ENCODE measurements around the gene TRIM13. TPM values are rescaled to one million over a fixed set of nuclear protein-coding genes. Genes with fewer than 3 reads are reported as not detected.
"Not testable (repeated sequence)": the region's sequence is repeated elsewhere in the genome, so short reads cannot be mapped to it uniquely, and the experiment has no call there.

Gene TRIM13
- total RNA-seq, 1 experiment from 2014 or later = 13.7 TPM

DNA sequence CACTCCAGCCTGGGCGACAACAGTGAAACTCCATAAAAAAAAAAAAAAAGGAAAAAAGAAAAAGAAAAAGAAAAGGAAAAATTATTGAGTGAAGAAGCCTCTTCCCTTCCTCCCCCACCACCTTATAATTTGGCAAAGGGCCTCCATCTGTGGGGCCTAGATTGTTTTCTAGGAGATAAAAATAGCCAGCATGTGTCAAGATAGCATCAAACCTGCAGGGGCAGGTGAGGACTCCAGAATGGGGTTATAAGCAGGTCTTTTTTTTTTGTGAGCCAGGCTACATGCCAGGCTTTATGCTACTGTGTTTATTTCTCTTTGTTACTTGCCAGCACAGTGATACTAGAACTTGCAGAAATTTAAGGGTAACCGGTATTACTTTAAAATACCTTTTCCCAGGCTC, 11.7 kb upstream of the TRIM13 start:
- intact Hi-C loops (cut with micrococcal nuclease) = no loop called here
- Histone ChIP-seq H3K36me3 (ENCODE audit: low read depth, low read length) (no peaks in the 10 kb centered on the region), H2AFZ (ENCODE audit: low read length) (no peak overlapping the region), H3K4me3 (ENCODE audit: low read length) (no peak overlapping the region), H3K79me2 (ENCODE audit: low read length) (no peaks in the 10 kb centered on the region), H3K4me2 (ENCODE audit: low read length) (no peak overlapping the region), H3K27ac (ENCODE audit: low read length) (no peak overlapping the region), H3K27me3 (ENCODE audit: low read length) (no peaks in the 10 kb centered on the region), H3K9me3 (ENCODE audit: low read length) (no peaks in the 10 kb centered on the region), H4K20me1 (ENCODE audit: low read length) (no peaks in the 10 kb centered on the region), H3K4me1 (ENCODE audit: insufficient read depth, low read length) (no peaks in the 10 kb centered on the region), H3F3A (ENCODE audit: low read length, unreplicated experiment) (no peaks in the 10 kb centered on the region), H3K9ac (ENCODE audit: low read length) (no peak overlapping the region), H3K9me2 (replicated peaks; ENCODE audit: low read length) (no peaks in the 10 kb centered on the region)
- BruUV-seq (replicated peaks) = no TSS peak
- POLR2A ChIA-PET (ENCODE audit: unreplicated experiment) = interaction anchor here (0.6 kb wide), 1 partner anchor 607 kb away, joined by 5 read pairs; no protein-coding TSS in a partner anchor
- no peak for DNase-seq
- TF ChIP-seq EZH2phosphoT487 (IDR thresholded peaks at IDR 0.05; ENCODE audit: borderline replicate concordance, low read length) (no peak), EZH2 (IDR thresholded peaks at IDR 0.05; ENCODE audit: low read length, unreplicated experiment) (no peak)
- TF ChIP-seq, protein P1, sequence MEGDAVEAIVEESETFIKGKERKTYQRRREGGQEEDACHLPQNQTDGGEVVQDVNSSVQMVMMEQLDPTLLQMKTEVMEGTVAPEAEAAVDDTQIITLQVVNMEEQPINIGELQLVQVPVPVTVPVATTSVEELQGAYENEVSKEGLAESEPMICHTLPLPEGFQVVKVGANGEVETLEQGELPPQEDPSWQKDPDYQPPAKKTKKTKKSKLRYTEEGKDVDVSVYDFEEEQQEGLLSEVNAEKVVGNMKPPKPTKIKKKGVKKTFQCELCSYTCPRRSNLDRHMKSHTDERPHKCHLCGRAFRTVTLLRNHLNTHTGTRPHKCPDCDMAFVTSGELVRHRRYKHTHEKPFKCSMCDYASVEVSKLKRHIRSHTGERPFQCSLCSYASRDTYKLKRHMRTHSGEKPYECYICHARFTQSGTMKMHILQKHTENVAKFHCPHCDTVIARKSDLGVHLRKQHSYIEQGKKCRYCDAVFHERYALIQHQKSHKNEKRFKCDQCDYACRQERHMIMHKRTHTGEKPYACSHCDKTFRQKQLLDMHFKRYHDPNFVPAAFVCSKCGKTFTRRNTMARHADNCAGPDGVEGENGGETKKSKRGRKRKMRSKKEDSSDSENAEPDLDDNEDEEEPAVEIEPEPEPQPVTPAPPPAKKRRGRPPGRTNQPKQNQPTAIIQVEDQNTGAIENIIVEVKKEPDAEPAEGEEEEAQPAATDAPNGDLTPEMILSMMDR (conservative IDR thresholded peaks at IDR 0.05; ENCODE audit: low read depth, low read length) = no peak
- CTCF ChIA-PET = no interaction called here
- no peak for ATAC-seq

DNA sequence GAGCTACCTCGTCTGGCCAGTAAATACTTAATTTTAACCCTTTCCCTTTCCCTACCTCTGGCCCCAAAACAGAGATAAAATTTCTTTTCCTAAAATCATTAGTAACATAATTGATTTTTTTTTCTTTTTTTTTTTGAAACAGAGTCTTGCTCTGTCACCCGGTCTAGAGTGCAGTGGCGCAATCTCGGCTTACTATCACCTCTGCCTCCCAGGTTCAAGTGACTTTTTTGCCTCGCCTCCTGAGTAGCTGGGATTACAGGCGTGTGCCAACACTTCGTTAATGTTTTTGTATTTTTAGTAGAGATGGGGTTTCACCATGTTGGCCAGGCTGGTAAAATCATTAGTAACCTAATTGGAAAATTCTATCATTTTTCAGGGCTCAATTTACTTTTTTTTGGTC, 10.4 kb upstream of the TRIM13 start:
- Histone ChIP-seq H3K27ac (ENCODE audit: low read length) (no peak overlapping the region), H2AFZ (ENCODE audit: low read length) (no peak overlapping the region), H3F3A (ENCODE audit: low read length, unreplicated experiment) (no peaks in the 10 kb centered on the region), H3K4me1 (ENCODE audit: insufficient read depth, low read length) (no peaks in the 10 kb centered on the region), H3K27me3 (ENCODE audit: low read length) (no peaks in the 10 kb centered on the region), H3K9ac (ENCODE audit: low read length) (no peak overlapping the region), H3K4me3 (ENCODE audit: low read length) (no peak overlapping the region), H3K79me2 (ENCODE audit: low read length) (no peaks in the 10 kb centered on the region), H4K20me1 (ENCODE audit: low read length) (no peaks in the 10 kb centered on the region), H3K9me3 (ENCODE audit: low read length) (no peaks in the 10 kb centered on the region), H3K9me2 (replicated peaks; ENCODE audit: low read length) (no peaks in the 10 kb centered on the region), H3K4me2 (ENCODE audit: low read length) (no peak overlapping the region), H3K36me3 (ENCODE audit: low read depth, low read length) (no peaks in the 10 kb centered on the region)
- intact Hi-C loops (cut with micrococcal nuclease) = no loop called here
- ATAC-seq = no peak
- BruUV-seq (replicated peaks) = no TSS peak
- CTCF ChIA-PET = no interaction called here
- POLR2A ChIA-PET (ENCODE audit: unreplicated experiment) = no interaction called here
- TF ChIP-seq, protein P1 (conservative IDR thresholded peaks at IDR 0.05; ENCODE audit: low read depth, low read length) = no peak
- no peak for TF ChIP-seq EZH2phosphoT487 (IDR thresholded peaks at IDR 0.05; ENCODE audit: borderline replicate concordance, low read length)
- TF ChIP-seq EZH2 (IDR thresholded peaks at IDR 0.05; ENCODE audit: low read length, unreplicated experiment) = no peak
- DNase-seq = no peak

DNA sequence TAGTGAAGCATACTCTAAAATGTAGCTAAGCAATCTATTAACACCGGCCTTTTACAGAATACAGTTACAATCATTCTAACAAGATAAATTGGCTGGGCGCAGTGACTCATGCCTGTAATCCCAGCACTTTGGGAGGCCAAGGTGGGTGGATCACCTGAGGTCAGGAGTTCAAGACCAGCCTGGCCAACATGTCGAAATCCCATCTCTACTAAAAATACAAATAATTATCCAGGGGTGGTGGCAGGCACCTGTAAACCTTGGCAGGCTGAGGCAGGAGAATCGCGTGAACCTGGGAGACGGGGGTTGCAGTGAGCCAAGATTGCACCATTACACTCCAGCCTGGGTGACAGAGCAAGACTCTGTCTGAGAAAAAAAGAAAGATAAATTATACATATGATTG, 6.2 kb upstream of the TRIM13 start:
- H3K4me1 ChIP-seq (ENCODE audit: insufficient read depth, low read length); CTCF ChIA-PET; H3K27me3 ChIP-seq (ENCODE audit: low read length); H3K79me2 ChIP-seq (ENCODE audit: low read length); ATAC-seq; H3K9me3 ChIP-seq (ENCODE audit: low read length); H2AFZ ChIP-seq (ENCODE audit: low read length); H3K9me2 ChIP-seq (replicated peaks; ENCODE audit: low read length); H3K36me3 ChIP-seq (ENCODE audit: low read depth, low read length); H3K9ac ChIP-seq (ENCODE audit: low read length); H3F3A ChIP-seq (ENCODE audit: low read length, unreplicated experiment); intact Hi-C loops (cut with micrococcal nuclease); H3K4me2 ChIP-seq (ENCODE audit: low read length); DNase-seq; H4K20me1 ChIP-seq (ENCODE audit: low read length); H3K4me3 ChIP-seq (ENCODE audit: low read length); H3K27ac ChIP-seq (ENCODE audit: low read length); BruUV-seq (replicated peaks): not testable (repeated sequence)
- POLR2A ChIA-PET (ENCODE audit: unreplicated experiment) = interaction anchor here (0.9 kb wide), 1 partner anchor 412 kb away, joined by 3 read pairs; no protein-coding TSS in a partner anchor

Data from PC-3 (cell line).